Esophagus (tissue), 2 donors: ENCODE measurements around the gene PRICKLE1. TPM values are rescaled to one million over a fixed set of nuclear protein-coding genes. Genes with fewer than 3 reads are reported as not detected.

ENCODE experiments used
- H3K27ac ChIP-seq, 2 donors: one replicate each; pipeline ENCODE4 v1.5.1; 2013; ENCODE audit warnings: low read depth in 2 of 2, mild to moderate bottlenecking in 2 of 2, inconsistent platforms in 1 of 2, low read length in 1 of 2, moderate library complexity in 1 of 2
- H3K27me3 ChIP-seq, 2 donors: one replicate each; pipeline ENCODE4 v1.6.1; 2013; ENCODE audit warnings: low read length in 2 of 2, control low read depth in 1 of 2, mild to moderate bottlenecking in 1 of 2; ENCODE audit not compliant: insufficient read depth in 2 of 2, control insufficient read depth in 1 of 2
- H3K36me3 ChIP-seq, 2 donors: one replicate each; pipeline ENCODE4 v1.6.1; 2013; ENCODE audit warnings: low read length in 1 of 2; ENCODE audit not compliant: control insufficient read depth in 2 of 2, insufficient read depth in 2 of 2
- H3K4me1 ChIP-seq, 2 donors: one replicate each; pipeline ENCODE4 v1.6.1; 2013; ENCODE audit warnings: low read length in 1 of 2; ENCODE audit not compliant: control insufficient read depth in 2 of 2, insufficient read depth in 2 of 2
- H3K4me3 ChIP-seq, 2 donors: one replicate each; pipeline ENCODE4 v1.5.1; 2013; ENCODE audit warnings: low read length in 2 of 2, mild to moderate bottlenecking in 2 of 2, low read depth in 1 of 2, moderate library complexity in 1 of 2
- H3K9me3 ChIP-seq, 2 donors: one replicate each; pipeline ENCODE4 v1.6.1; 2013; ENCODE audit warnings: mild to moderate bottlenecking in 2 of 2, low read depth in 1 of 2, low read length in 1 of 2, moderate library complexity in 1 of 2; ENCODE audit not compliant: control insufficient read depth in 2 of 2, insufficient read depth in 1 of 2
- WGBS, 2 donors: extraction: QIAGEN DNeasy Blood & Tissue Kit; methylation state at CpG; one replicate each; pipeline ENCODE4 v1.1.7; 2013; 5-methylcytosine and 5-hydroxymethylcytosine counted together
- polyA plus RNA-seq, 2 donors: library from polyadenylated mRNA; stranded (reverse); fragments of 200-250 nt; gene quantifications; one replicate each; pipeline ENCODE4 v1.2.3, GENCODE V29; 2013
- donor health status: healthy with polysubstance abuse.
- donor health status: Bipolar disorder and iron deficiency.

Gene PRICKLE1
- polyA plus RNA-seq: under 1 TPM; 0.45 to 0.91 TPM

DNA sequence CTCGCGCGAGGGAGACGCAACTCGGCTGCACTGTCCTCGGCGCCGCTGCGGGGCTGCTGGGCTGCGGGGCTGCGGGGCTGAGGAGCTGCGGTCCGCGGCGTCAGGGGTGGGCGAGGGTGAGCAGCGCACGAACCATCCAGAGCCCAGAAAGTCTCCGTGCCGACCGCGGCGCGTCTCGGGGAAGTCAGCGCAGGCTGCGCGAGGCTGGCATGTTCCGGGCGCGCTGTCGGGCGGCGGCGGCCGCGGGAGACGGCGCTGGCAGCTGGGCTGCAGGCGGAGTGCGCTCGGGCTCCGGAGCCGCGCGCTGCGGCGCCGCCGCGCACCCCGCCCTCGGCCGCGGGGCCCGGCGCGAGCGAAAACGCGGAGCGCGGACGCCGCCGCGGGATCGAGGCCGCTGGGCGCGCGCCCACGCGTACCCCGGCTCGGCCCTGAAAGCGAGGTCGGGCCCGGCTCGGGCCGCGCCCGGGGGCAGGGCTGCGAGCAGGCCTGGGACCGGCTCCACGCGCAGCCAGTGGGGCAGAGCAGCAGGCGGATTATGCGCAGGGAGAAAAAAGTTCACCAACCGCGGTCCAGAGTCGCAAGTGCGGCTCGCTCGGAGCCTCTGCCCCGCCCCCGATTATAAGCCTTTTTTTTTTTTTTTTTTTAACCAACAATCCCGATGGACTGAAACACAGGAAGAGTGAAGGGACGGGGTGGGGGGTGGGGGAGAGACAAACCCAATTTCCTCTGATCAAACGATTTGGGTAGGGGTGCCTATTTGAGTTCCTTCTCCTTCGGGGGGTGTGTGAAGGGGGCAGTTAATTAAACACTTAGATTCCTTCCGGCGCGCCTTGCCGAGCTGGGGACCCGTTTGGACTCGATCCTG is at the start of gene PRICKLE1:
Gene PRICKLE1 (minus strand): TSS at position 282 of the 865 bp plus-strand sequence. CDS start 117,230 bp downstream, outside the sequence.
- Histone ChIP-seq H3K27me3 (no peaks in the 10 kb centered on the region), H3K4me3 (peak within 1 kb of the TSS; percentile 66 to 73), H3K36me3 (no peaks in the 10 kb centered on the region), H3K9me3 (no peaks in the 10 kb centered on the region), H3K4me1 (peaks cover 4 to 11% of the 10 kb centered on the region in 2 donors), H3K27ac (peak within 1 kb of the TSS in 1 of 2 donors; percentile 13)
- 0 to 1% methylated on average over 47 to 107 of the region's 107 CpGs for WGBS, 2 donors

DNA sequence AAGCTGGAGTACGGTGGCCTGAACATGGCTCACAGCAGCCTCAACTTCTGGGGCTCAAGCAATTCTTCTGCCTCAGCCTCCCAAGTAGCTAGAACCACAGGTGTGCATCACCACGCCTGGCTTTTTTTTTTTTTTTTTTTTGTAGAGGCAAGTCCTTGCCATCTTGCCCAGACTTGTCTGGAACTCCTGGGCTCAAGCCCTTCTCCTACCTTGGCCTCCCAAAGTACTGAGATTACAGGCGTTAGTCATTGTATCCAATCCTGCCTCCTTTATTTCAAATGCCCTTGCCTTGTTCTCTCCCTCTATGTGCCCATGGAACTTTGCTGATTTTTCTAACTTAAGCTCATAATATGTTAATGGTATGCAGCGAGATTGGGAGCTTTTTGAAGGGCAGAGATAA is 49.2 kb upstream of the PRICKLE1 start:
- Histone ChIP-seq H3K27ac (no peak overlapping the region), H3K4me1 (no peaks in the 10 kb centered on the region), H3K4me3 (no peak overlapping the region), H3K27me3 (no peaks in the 10 kb centered on the region), H3K36me3 (no peaks in the 10 kb centered on the region), H3K9me3 (no peaks in the 10 kb centered on the region)
- WGBS, 2 donors: 82 to 83% methylated on average over 4 of the region's 4 CpGs

DNA sequence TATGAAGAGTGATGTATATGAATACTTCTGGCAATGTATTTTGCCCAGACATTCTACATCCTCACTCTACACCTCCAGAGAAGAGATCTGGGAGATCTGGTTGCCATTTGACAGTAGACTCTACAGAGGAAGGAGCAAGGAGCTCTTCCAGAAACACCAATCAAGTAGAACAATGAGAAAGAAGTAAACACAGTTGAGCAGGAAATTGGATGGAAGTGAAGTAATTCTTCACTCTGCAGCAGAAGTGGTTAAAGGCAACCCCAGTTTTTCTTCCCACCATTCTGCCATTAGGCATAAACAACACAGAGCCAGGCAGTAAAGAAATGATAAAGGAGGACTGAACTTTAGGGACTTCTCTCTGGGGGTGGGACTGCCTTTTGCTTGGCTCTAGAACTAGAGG is 48.5 kb upstream of the PRICKLE1 start:
- no peak overlapping the region for H3K27ac ChIP-seq
- H3K9me3 ChIP-seq: no peaks in the 10 kb centered on the region
- no peaks in the 10 kb centered on the region for H3K4me1 ChIP-seq
- H3K27me3 ChIP-seq: no peaks in the 10 kb centered on the region
- no peaks in the 10 kb centered on the region for H3K36me3 ChIP-seq
- H3K4me3 ChIP-seq: no peak overlapping the region

DNA sequence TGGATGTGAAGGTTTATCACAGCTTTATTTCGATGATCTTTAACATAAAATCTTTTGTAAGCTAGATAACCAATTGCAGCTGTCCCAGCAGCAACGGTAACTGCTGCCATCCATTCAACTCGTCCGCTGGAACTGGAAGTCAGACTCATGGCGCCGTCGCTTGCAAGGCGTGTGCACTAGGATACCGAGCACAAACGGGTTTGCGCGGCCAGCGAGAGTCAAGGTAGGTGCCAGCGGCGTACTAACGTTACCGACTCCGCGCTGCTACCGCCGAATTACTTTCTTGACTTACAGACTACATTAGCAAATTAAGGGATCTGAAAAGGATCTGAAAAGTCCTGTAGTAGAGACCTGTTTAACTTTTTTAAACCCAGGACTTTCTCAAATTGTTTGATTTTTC is 47.4 kb upstream of the PRICKLE1 start:
- Histone ChIP-seq H3K4me1 (no peaks in the 10 kb centered on the region), H3K27ac (no peak overlapping the region), H3K9me3 (no peaks in the 10 kb centered on the region), H3K36me3 (no peaks in the 10 kb centered on the region), H3K4me3 (no peak overlapping the region), H3K27me3 (no peaks in the 10 kb centered on the region)
- WGBS, 2 donors: 98% methylated on average over 21 of the region's 21 CpGs

DNA sequence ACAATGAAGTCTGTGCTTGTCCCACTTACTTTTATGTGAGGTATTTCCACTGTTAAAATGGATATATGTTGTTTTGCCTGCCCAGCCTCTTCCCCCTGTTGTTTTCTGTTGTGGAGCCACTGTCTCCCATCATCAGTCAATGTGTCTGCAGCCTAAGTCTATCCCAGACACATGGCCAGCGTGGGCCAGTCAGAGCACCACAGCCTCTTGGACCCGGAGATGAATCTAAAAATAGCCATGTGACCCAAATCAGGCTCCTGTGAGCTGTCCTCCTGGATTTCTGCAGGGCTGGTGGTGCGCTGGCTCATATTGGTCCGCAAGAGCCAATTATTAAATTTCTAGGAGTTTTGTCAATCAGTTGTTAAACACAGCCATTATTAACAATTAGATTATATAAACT is 44.0 kb upstream of the PRICKLE1 start:
- no peak overlapping the region for H3K4me3 ChIP-seq
- no peaks in the 10 kb centered on the region for H3K4me1 ChIP-seq
- WGBS, 2 donors: 71 to 81% methylated on average over 4 of the region's 4 CpGs
- H3K27ac ChIP-seq: no peak overlapping the region
- H3K9me3 ChIP-seq: no peaks in the 10 kb centered on the region
- H3K36me3 ChIP-seq: no peaks in the 10 kb centered on the region
- H3K27me3 ChIP-seq: no peaks in the 10 kb centered on the region

DNA sequence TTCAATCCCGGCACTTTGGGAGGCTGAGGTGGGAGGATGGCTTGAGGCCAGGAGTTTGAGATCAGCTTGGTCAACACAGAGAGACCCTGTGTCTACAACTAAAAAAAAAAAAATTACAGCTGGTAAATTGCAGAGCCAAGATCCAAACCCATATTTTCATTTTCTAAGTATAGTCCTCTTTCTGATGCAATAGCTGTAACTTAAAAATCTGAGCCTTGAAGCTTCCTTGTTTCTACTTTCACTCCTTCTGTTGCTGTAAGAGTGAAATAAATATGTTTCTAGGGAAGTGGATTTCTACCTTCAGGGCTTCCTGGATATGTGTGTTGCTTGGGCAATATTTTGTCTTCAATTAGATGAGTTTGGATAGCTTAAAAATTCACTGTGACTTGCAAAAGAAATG is 42.0 kb upstream of the PRICKLE1 start:
- Histone ChIP-seq H3K27me3 (no peaks in the 10 kb centered on the region), H3K36me3 (no peaks in the 10 kb centered on the region), H3K27ac (no peak overlapping the region), H3K4me1 (no peaks in the 10 kb centered on the region), H3K4me3 (no peak overlapping the region), H3K9me3 (no peaks in the 10 kb centered on the region)
- WGBS, 2 donors: 86 to 90% methylated on average over 1 of the region's 1 CpG

DNA sequence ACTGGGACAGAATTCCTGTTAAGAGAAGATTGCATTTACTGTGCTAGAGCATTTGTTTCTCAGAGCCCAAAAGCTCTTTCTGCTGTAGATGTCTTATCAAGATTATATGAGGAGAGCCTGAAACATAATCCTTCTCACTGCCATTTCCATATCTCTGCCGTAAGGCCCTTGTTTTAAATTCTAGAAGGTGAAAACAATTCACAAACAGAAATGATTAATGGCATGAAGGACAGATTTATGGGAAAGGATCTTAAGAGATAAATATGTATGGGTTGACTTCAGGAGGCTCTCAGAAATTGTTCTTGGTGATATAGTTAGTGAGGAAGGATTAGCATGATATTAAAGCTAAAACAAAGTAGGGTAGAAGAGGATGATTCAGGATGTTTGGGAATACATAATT is 40.8 kb upstream of the PRICKLE1 start:
- Histone ChIP-seq H3K4me3 (no peak overlapping the region), H3K4me1 (no peaks in the 10 kb centered on the region), H3K27ac (no peak overlapping the region), H3K36me3 (no peaks in the 10 kb centered on the region), H3K27me3 (no peaks in the 10 kb centered on the region), H3K9me3 (no peaks in the 10 kb centered on the region)
- 71 to 88% methylated on average over 1 of the region's 1 CpG for WGBS, 2 donors

DNA sequence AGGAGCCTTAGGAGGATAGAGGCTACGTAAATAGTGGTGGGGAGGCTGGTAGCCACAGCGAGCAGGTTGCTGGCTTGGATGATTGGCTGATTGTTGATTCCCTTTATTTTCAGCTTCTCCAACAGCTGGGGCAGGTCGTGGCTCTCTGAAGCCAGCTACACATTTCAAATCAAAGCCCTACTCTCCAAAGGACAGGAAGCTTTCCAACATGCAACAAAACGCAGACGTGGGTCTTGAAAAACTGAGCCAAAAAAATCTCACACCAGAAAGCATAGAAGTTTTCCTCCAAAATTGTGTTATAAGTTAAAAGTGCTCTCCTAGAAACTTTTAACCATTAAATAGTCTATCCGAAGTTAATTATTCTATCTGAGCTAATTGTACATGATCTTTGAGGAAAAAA is 37.6 kb upstream of the PRICKLE1 start:
- no peaks in the 10 kb centered on the region for H3K4me1 ChIP-seq

DNA sequence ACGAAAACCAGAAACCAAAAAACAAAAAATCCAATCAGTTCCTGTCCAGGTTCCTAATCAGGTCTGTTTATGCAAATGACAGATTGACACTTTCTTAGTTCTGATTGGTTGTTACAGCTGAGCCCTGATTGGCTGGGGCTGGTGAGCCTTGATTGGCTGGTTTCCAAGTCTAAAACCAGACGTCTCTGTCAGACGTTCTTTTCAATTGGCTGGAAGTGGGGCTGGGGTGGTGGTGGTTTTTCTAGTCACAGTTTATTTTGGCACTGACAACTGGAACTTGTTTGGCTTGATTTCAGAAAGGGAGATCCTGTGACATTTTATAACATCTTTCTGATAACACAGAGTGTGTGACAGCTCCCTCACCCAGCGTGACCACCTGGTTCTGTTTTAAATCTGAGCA is 36.1 kb upstream of the PRICKLE1 start:
- no peak overlapping the region for H3K27ac ChIP-seq

More for the DNA sequence above, 37.6 kb upstream of the PRICKLE1 start:
- Histone ChIP-seq H3K36me3 (no peaks in the 10 kb centered on the region), H3K4me3 (no peak overlapping the region), H3K9me3 (no peaks in the 10 kb centered on the region), H3K27me3 (no peaks in the 10 kb centered on the region), H3K27ac (no peak overlapping the region)
- WGBS, 2 donors: 65 to 68% methylated on average over 6 of the region's 6 CpGs

DNA sequence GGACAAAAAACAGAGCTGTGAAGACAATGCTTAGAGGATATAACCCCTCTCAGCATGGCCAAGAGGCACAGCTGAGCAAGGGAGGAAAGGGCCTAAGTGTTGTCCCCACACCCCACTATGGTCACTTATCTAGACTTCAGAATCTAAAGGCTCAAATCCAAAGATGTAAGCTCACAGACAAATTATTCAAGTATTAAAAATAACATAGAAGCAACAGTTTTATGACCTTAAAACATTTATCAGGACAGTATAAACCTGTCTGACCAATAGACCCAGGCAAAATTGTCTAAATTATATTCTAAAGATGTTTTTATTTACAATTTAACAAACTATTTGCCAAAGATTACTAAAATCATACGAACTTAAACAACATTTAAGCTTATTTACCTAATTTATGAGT is 28.1 kb upstream of the PRICKLE1 start:
- Histone ChIP-seq H3K27ac (no peak overlapping the region), H3K9me3 (peaks cover 2 to 3% of the 10 kb centered on the region in 2 donors), H3K27me3 (no peaks in the 10 kb centered on the region), H3K36me3 (no peaks in the 10 kb centered on the region), H3K4me3 (no peak overlapping the region), H3K4me1 (no peaks in the 10 kb centered on the region)
- WGBS, 2 donors: 25 to 33% methylated on average over 1 of the region's 1 CpG

More for the DNA sequence above, 36.1 kb upstream of the PRICKLE1 start:
- WGBS, 2 donors: 34 to 40% methylated on average over 4 of the region's 4 CpGs
- H3K36me3 ChIP-seq: no peaks in the 10 kb centered on the region
- no peak overlapping the region for H3K4me3 ChIP-seq
- no peaks in the 10 kb centered on the region for H3K4me1 ChIP-seq
- H3K27me3 ChIP-seq: no peaks in the 10 kb centered on the region
- H3K9me3 ChIP-seq: no peaks in the 10 kb centered on the region
